ENCODE measurements around the gene LITAF.

The LITAF gene

DNA sequence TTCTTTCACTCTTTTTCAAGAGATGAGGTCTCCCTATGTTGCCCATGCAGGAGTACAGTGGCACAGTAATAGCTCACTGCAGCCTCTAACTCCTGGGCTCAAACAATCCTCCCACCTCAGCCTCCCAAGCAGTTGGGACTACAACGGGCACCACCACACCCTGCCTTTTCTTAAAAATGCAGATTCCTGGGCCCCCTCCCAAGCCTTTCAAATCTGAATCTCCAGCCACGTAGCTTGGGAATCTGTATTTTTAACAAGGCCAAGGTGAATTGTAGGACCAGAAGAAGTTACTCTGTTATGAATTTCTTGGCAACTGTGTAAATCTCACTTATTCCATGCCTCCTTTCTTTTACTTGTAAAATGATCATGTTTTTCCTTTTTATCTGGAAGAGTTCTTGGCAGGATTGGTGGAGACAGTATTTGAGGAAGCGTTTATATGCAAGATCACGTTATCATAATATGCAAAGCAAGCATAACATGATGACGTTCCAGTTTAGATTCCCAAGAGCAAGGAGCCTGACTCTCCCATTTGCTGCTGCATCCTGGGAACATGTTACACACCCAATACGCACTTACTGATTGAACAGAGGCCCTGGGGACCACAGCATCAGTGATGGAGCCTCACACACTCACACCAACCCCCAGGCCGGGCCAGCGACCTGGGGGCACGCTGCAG, 44.5 kb downstream of the LITAF start:
- no peak for DNase-seq (ENCODE audit: extremely low spot score)
- POLR2A ChIA-PET: no interaction called here
- CTCF ChIA-PET: no interaction called here
- TF ChIP-seq FOXK2 (IDR thresholded peaks at IDR 0.05) (no peak), FOXA1 (IDR thresholded peaks at IDR 0.05) (no peak), LEF1 (IDR thresholded peaks at IDR 0.05; ENCODE audit: borderline replicate concordance) (no peak)

DNA sequence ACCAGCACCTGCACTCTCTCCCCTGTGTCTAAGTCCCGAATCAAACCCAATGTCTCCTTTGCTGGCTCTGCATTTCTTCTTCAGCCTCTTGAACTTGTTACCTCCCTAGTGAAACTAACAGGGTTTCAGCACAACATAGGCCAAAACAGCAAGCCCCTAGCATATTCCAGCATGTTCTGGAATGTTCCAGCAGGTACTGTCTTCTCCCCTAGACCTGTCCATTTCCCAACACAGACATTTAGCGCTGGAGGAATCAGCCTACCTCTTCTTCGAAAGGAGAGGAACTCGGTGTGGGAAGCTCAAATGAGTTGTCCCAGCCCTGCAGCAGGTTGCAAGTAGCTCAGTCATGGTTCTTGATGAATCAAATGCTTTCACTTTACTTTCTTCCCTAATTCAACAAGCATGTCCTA, 47.1 kb downstream of the LITAF start:
- TF ChIP-seq LEF1 (IDR thresholded peaks at IDR 0.05; ENCODE audit: borderline replicate concordance): no peak
- DNase-seq (ENCODE audit: extremely low spot score): no peak
- ChIA-PET POLR2A (interaction anchor here (0.9 kb wide), 1 partner anchor 42 kb away, joined by 4 read pairs; no protein-coding TSS in a partner anchor), CTCF (interaction anchor here (0.6 kb wide), 1 partner anchor 15 kb away, joined by 3 read pairs; no protein-coding TSS in a partner anchor)

DNA sequence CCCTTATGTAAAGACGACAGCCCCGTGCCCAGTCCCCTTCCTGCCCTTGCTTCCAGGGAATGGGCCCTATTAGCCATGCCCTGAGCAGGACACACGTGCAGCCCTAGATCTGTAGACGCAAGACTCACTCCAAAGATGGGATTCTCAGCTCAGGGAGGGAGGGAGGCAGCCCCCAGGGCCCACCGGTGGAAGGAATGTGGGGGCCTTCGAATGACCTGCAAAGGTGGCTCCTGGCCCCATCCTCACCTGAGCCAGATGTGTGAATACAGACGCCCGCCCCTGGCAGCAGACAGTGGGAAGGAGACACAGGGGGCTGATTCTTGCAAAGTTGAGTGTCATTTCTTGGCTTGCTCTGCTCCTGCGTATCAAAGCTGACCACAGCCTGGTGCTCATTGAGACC, 47.8 kb downstream of the LITAF start:
- CTCF ChIA-PET: no interaction called here
- POLR2A ChIA-PET: interaction anchor here (0.9 kb wide), 1 partner anchor 41 kb away, joined by 4 read pairs; no protein-coding TSS in a partner anchor

DNA sequence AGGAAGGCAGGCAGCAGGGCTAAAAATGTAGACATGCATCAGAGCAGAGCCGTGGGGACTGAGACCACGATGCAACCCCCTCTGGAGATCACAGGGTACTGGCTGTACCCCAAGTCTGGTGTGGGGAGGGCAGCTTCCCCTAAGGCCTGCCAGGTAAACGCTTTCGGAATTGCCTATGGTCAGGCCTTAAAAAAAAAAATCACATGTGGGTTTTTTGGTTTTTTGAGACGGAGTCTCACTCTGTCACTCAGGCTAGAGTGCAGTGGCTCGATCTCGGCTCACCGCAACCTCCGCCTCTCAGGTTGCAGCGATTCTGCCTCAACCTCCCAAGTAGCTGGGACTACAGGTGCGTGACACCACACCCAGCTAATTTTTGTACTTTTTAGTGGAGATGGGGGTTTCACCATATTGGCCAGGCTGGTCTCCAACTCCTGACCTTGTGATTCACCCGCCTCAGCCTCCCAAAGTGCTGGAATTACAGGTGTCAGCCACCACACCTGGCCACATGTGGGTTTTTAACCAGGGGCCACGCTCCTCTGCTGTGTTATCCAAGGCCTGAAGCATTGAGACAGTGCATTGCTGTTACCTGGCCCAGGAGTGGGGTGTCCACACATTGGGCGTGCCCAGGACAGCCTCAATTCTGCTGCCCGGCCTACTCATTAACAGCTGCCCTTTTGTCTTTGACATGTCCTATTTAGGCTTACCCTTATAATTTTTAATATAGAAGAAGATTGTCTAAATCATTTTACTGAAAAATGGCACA, 50.4 kb downstream of the LITAF start:
- DNase-seq (ENCODE audit: extremely low spot score): no peak
- TF ChIP-seq BHLHE40 (IDR thresholded peaks at IDR 0.05; ENCODE audit: borderline replicate concordance) (no peak), ELF4 (IDR thresholded peaks at IDR 0.05) (no peak), TARDBP (IDR thresholded peaks at IDR 0.05) (no peak), L3MBTL2 (conservative IDR thresholded peaks at IDR 0.05) (no peak), CTBP1 (IDR thresholded peaks at IDR 0.05; ENCODE audit: borderline replicate concordance) (no peak), LEF1 (IDR thresholded peaks at IDR 0.05; ENCODE audit: borderline replicate concordance) (no peak), ZNF384 (IDR thresholded peaks at IDR 0.05) (no peak), SP1 (IDR thresholded peaks at IDR 0.05) (no peak), ARNT (IDR thresholded peaks at IDR 0.05) (no peak), FOXM1 (IDR thresholded peaks at IDR 0.05; ENCODE audit: borderline replicate concordance) (no peak), FOXA1 (IDR thresholded peaks at IDR 0.05) (no peak), FOXK2 (IDR thresholded peaks at IDR 0.05) (no peak), SUZ12 (IDR thresholded peaks at IDR 0.05) (no peak), HDGF (IDR thresholded peaks at IDR 0.05; ENCODE audit: borderline replicate concordance) (no peak), NFRKB (IDR thresholded peaks at IDR 0.05) (no peak)
- TF ChIP-seq, protein P1, sequence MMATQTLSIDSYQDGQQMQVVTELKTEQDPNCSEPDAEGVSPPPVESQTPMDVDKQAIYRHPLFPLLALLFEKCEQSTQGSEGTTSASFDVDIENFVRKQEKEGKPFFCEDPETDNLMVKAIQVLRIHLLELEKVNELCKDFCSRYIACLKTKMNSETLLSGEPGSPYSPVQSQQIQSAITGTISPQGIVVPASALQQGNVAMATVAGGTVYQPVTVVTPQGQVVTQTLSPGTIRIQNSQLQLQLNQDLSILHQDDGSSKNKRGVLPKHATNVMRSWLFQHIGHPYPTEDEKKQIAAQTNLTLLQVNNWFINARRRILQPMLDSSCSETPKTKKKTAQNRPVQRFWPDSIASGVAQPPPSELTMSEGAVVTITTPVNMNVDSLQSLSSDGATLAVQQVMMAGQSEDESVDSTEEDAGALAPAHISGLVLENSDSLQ (IDR thresholded peaks at IDR 0.05): no peak
- ChIA-PET POLR2A (no interaction called here), CTCF (interaction anchor here (0.6 to 0.7 kb wide), 2 partner anchors 46 to 67 kb away, joined by 3 to 6 read pairs; no protein-coding TSS in a partner anchor)

More for the DNA sequence above, 47.8 kb downstream of the LITAF start:
- DNase-seq (ENCODE audit: extremely low spot score): no peak
- TF ChIP-seq CTBP1 (IDR thresholded peaks at IDR 0.05; ENCODE audit: borderline replicate concordance) (no peak), ZNF384 (IDR thresholded peaks at IDR 0.05) (no peak), SP1 (IDR thresholded peaks at IDR 0.05) (no peak), NFRKB (IDR thresholded peaks at IDR 0.05) (no peak), LEF1 (IDR thresholded peaks at IDR 0.05; ENCODE audit: borderline replicate concordance) (no peak), ARNT (IDR thresholded peaks at IDR 0.05) (no peak), FOXK2 (IDR thresholded peaks at IDR 0.05) (no peak), FOXA1 (IDR thresholded peaks at IDR 0.05) (no peak), SUZ12 (IDR thresholded peaks at IDR 0.05) (no peak), ELF4 (IDR thresholded peaks at IDR 0.05) (no peak), BHLHE40 (IDR thresholded peaks at IDR 0.05; ENCODE audit: borderline replicate concordance) (no peak)
- TF ChIP-seq, protein P1 (IDR thresholded peaks at IDR 0.05): no peak

DNA sequence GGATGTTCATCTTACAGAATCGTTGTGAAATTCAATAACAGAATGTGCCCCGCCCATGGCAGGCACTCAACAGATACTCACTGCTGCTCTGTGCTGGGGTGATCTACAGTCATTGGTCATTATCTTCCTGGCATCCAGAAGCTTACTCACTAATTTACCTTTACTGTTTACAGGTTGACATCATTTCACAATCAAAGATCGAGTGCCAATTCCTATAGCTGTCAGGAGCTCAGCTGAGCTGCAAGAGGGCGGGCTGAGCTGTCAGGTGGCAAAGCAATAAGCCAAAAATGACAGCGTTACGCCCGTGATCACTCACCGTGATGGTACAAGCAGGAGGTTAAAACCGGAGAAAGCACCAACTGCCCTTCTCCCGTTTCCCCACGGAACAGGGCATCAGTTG, 51.2 kb downstream of the LITAF start:
- no peak for DNase-seq (ENCODE audit: extremely low spot score)
- POLR2A ChIA-PET: interaction anchor here (1.2 kb wide), 1 partner anchor 51 kb away, joined by 5 read pairs; the partner anchor contains the start of gene LITAF
- TF ChIP-seq SUZ12 (IDR thresholded peaks at IDR 0.05) (no peak), FOXM1 (IDR thresholded peaks at IDR 0.05; ENCODE audit: borderline replicate concordance) (no peak)
- CTCF ChIA-PET: no interaction called here

DNA sequence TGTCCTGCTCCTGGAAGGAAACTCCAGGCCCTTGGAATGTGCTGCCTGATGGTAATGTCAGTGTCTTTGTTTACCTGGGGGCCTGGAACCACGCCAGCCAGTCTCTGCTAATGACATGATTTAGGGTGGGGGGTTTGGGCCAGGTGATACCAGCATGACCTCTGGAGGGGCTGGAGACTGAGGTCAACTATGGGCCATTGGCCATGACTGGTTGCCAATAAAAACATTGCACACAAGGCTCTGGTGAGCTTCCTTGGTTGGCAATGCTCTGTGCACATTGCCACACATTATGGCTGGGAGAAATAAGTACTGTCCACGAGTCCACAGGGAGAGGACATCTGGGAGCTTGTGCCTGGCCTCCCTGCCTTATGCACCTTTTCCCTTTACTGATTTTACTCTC, 52.5 kb downstream of the LITAF start:
- no peak for TF ChIP-seq FOXA1 (IDR thresholded peaks at IDR 0.05)
- no peak for TF ChIP-seq LEF1 (IDR thresholded peaks at IDR 0.05; ENCODE audit: borderline replicate concordance)
- no peak for TF ChIP-seq CTBP1 (IDR thresholded peaks at IDR 0.05; ENCODE audit: borderline replicate concordance)
- no peak for TF ChIP-seq L3MBTL2 (conservative IDR thresholded peaks at IDR 0.05)
- no peak for TF ChIP-seq HDGF (IDR thresholded peaks at IDR 0.05; ENCODE audit: borderline replicate concordance)
- TF ChIP-seq BHLHE40 (IDR thresholded peaks at IDR 0.05; ENCODE audit: borderline replicate concordance): no peak
- TF ChIP-seq, protein P1 (IDR thresholded peaks at IDR 0.05): no peak
- no peak for TF ChIP-seq FOXK2 (IDR thresholded peaks at IDR 0.05)
- TF ChIP-seq ELF4 (IDR thresholded peaks at IDR 0.05): no peak
- TF ChIP-seq FOXM1 (IDR thresholded peaks at IDR 0.05; ENCODE audit: borderline replicate concordance): no peak
- TF ChIP-seq ARNT (IDR thresholded peaks at IDR 0.05): no peak
- no peak for TF ChIP-seq SP1 (IDR thresholded peaks at IDR 0.05)
- TF ChIP-seq SUZ12 (IDR thresholded peaks at IDR 0.05): no peak
- TF ChIP-seq TARDBP (IDR thresholded peaks at IDR 0.05): no peak
- no peak for TF ChIP-seq ZNF384 (IDR thresholded peaks at IDR 0.05)
- no peak for TF ChIP-seq NFRKB (IDR thresholded peaks at IDR 0.05)
- CTCF ChIA-PET: no interaction called here
- no peak for DNase-seq (ENCODE audit: extremely low spot score)
- POLR2A ChIA-PET: interaction anchor here (1.2 kb wide), 1 partner anchor 53 kb away, joined by 5 read pairs; the partner anchor contains the start of gene LITAF

Data from HEK293T (cell line).